NCI-H1417 treated with DMSO at 0.1 percent for 48 hours (cell line): ENCODE results near the gene KLF4.

Experiments used
- DNase-seq: peaks from one replicate; lab custom pipeline; 2025; lab: John Stamatoyannopoulos, UW

Gene KLF4

DNA sequence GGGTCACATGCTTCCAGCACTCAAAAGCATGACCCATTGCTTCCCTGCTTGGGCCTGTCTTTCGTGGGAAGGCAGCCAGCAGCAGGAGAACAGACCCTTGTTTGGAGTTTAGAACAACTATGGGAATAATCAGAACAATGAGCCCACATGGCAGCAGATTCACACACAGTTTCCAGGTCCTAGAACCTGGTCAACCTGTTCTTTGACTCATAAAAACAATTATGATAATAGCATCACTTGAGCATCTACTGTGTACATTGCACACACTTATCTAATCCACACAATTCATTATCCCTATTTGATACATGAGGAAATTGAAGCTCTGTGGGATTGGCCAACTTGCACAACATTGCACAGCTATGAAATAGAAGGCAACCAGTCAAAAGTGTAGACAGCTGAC is 41.7 kb downstream of the KLF4 start:
- DNase-seq = no peak

DNA sequence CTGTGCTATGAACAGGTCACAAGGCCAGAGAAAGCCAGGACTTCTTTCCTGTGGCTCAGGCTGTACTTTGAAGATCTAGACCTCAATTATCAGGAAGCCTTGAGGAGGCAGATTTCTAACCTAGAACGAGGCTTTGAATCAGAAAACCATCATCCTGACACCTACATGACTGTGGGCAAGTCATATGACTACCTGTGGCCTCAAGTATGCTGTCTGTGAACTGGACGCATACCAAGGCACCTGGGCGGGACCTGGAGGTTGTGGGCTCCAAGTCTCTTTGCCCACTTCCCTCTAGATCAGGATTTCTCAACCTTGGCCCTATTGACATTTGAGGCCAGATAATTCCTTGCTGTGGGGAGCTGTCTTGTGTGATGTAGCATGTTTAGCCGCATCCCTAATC is 42.5 kb downstream of the KLF4 start:
- no peak for DNase-seq

DNA sequence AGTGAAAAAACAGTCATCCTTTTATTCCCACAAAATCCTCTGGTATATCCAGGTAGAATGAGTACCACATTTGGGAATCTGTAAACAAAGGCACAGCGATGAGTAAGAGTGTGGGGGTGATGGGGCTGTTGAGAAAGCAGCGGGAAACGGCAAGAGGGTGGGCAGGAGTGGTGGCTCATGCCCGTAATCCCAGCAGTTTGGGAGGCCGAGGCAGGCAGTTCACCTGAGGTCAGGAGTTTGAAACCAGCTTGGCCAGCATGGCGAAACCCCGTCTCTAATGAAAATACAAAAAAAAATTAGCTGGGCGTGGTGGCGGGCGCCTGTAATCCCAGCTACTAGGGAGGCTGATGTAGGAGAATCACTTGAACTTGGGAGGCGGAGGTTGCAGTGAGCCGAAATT is 43.1 kb downstream of the KLF4 start:
- DNase-seq = no peak

DNA sequence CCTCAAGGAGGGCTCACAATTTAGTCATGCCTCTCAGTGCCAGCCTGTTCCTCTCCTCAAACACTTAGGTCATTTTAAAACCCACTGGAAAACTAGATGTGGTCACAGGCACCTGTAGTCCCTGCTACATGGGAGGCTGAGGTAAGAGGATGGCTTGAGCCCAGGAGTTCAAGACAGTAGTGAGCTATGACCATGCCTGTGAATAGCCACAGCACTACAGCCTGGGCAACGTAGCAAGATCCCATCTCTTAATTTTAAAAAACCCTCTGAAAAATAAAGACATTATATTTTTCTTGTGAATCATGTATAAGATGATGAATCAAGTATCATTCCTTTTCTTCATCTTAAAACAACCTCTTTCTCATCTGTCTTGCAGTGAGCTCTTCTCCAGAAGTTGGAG is 45.8 kb downstream of the KLF4 start:
- no peak for DNase-seq

DNA sequence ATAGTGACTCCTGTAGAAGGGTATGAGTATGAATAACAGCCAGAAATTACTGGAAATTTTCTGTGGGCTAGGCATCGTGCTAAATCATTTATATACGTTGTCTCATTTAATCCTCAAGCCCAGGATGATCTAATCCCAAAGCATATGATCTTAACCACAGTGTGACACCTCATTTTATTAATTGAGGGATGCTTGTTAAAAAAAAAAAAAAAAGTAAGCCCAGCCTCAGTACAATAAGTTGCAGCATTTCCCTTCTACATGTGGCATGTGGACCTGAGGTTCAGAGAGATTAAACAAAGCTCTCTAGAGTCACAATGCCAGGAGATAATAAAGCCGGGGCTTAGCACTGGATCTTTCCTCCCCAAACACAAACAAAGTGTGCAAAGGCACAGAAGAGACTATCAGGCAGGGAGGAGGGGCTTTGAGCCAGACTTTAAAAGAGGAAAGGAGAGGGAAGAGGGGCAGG is 49.5 kb downstream of the KLF4 start:
- no peak for DNase-seq

DNA sequence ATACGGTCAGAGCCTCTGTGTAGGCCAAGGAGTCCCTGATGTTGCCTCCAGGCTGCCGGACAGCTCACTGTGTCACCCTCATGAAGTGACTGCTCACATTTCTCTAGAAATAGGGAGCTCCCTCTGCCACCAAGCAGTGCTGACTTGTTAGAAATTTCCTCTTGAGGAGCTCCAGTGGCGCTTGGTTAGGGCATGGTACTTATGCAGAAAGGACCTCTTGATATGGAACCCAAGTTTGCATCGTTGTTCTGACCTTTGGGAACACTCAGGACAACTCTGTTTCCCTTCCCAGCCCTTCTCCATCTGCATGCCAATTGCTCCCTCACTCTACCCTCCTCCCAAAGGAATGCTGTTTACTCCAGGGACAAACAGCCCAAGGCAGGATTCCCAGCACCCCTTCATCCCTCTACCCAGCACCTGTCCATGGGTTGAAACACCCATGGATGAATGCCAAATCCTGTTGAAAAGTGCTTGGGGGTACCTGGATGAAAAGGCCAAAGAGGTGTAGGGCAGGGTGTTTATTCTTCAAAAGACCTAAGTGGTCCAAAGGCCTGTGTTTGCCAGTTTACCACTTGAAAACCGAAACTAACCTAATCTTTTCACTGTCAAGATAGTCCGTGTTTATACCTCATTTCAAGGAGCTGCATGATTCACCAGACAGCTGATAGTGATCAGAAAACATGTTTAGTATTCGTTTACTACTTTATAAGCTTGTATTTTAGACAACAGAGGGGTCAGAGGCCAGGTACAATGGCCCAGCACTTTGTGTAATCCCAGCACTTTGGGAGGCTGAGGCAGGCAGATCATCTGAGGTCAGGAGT is 51.1 kb downstream of the KLF4 start:
- DNase-seq = no peak

DNA sequence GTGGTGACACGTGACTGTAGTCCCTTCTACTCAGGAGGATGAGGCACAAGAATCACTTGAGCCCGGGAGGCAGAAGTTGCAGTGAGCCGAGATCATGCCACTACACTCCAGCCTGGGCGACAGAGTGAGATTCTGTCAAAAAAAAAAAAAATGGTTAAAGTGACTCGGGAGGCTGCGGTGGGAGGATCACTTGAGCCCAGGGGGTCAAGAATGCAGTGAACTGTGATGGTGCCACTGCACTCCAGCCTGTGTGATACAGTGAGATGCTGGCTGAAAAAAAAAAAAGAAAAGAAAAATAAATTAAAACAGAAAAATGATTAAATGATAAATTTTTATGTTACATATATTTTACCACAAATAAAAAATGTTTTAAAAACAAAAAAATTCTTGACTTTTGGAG is 51.9 kb downstream of the KLF4 start:
- no peak for DNase-seq

DNA sequence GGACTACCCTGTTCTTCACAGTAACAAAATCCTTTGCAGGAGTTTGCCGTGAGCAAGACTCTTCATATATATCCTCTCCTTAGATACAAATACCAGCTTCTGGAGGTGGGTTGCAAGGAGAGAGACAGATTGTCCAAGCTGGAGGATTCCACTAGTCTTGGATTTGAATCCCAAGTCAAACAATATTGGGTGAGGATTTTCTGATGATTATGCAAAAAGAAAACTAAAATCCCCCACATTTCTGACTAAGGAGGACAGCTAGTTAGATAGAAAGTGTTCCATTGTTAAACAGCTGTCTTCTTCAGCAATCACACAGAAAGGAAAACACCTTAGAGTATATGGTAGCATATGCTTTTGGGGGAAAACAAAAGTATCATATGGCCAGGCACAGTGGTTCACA is 54.2 kb downstream of the KLF4 start:
- DNase-seq = no peak
